HUES48 (cell line): ENCODE data around the gene KCNK10.

Experiments used
- H3K27ac ChIP-seq: one replicate; pipeline ENCODE4 v1.7.0; 2013; ENCODE audit warnings: low read depth, low read length, inconsistent platforms
- H3K27me3 ChIP-seq: 2 replicates; pipeline ENCODE4 v1.6.1; 2013; ENCODE audit warnings: mild to moderate bottlenecking, low read length; ENCODE audit not compliant: control insufficient read depth, insufficient read depth
- H3K36me3 ChIP-seq: 2 replicates; pipeline ENCODE4 v1.6.1; 2013; ENCODE audit warnings: low read length; ENCODE audit not compliant: control insufficient read depth, insufficient read depth
- H3K4me1 ChIP-seq: 2 replicates; pipeline ENCODE4 v1.6.1; 2013; ENCODE audit warnings: mild to moderate bottlenecking, low read length; ENCODE audit not compliant: control insufficient read depth, insufficient read depth
- H3K4me3 ChIP-seq: 2 replicates; pipeline ENCODE4 v1.5.1; 2013; ENCODE audit warnings: mild to moderate bottlenecking, low read depth, low read length
- H3K9ac ChIP-seq: 2 replicates; pipeline ENCODE4 v1.6.1; 2013; ENCODE audit warnings: mild to moderate bottlenecking, low read depth, low read length, moderate library complexity
- H3K9me3 ChIP-seq: 2 replicates; pipeline ENCODE4 v1.6.1; 2013; ENCODE audit warnings: low read length; ENCODE audit not compliant: control insufficient read depth, insufficient read depth

Gene KCNK10

DNA sequence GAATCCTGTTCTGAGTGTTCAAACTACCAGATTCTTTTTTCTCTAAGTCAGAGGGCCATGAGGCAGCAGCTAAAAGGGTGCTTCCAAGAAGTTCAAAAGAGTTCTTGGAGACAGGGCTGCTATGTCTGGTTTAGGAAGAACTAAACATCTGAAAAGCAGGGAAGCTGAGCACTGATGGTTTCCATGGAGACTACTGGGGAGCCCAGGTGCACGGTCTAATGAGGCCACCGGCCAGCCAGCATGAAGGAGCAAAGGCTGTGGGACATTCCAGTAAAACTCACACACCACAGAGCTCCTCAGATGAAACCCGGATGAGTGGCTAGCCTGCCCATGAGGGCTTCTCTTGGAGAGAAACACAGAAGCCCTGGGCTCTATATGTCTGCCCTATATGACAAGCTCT, 97.3 kb downstream of the KCNK10 start:
- H3K36me3 ChIP-seq = no peaks in the 10 kb centered on the region
- no peak overlapping the region for H3K27ac ChIP-seq
- H3K4me1 ChIP-seq = no peaks in the 10 kb centered on the region
- H3K27me3 ChIP-seq = no peaks in the 10 kb centered on the region
- H3K9me3 ChIP-seq = no peaks in the 10 kb centered on the region; the same call in 1 of the 2 replicates
- no peak overlapping the region for H3K9ac ChIP-seq
- no peak overlapping the region for H3K4me3 ChIP-seq

DNA sequence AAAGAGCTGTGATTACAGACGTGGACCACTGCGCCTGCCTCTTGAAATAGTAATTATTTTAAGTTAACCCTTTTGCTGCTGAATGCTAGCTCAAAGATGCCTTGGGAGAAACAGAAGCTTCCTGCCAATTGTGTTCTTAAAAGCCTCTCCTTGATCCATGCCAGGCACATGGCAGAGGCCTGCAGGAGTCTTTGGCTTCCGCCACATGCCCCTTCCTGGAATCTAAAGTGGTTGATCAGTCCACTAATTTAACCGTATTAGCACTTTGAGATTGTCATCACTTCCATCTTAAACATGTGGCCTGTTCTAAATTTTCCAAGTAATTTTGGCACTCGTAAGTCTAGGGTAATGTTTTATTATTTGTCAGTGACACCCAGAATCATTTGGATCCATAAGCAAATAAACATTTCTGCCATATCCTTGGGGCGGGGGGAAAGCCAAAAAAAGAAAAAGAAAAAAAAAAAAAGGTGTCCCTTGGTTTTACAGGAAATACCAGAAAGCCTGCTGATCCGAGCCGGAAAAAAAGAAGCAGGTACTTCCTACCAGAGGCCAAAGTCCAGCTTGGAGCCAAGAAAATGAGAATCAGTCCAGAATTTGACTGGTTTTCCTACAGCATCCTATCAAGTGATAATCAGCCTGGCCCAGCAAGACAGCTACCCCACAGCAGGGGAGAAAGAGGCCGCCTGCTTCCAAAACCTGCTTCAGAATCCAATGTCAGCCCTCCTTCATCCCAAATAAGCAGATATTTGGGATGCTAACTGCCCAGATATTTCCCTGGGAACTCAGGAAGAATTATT, 104.8 kb downstream of the KCNK10 start:
- H3K9ac ChIP-seq = no peak overlapping the region
- H3K4me3 ChIP-seq = no peak overlapping the region
- H3K36me3 ChIP-seq = no peaks in the 10 kb centered on the region
- H3K27ac ChIP-seq = no peak overlapping the region
- H3K27me3 ChIP-seq = no peaks in the 10 kb centered on the region
- no peaks in the 10 kb centered on the region; the same call in 1 of the 2 replicates for H3K9me3 ChIP-seq
- H3K4me1 ChIP-seq = no peaks in the 10 kb centered on the region

DNA sequence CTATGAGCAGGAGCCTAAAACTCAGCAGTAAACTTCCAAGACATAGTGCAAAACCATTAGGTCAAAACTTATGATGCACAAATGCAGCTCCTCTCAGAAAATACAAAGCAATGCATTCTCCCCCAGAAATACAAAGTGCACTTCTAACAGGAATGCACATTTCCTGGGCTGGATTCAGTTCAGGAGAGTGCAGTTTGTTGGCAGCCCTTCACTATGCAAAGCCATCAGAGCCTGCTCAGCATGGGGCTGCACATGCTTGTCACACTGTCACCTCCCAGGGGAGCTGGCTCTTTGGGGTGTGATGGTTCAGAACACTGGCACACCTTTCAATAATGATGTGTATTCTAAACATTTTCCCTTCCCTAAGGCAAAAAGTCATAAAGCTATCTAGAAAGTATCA, 110.4 kb downstream of the KCNK10 start:
- H3K36me3 ChIP-seq = no peaks in the 10 kb centered on the region
- no peak overlapping the region for H3K27ac ChIP-seq
- H3K4me1 ChIP-seq = no peaks in the 10 kb centered on the region
- no peak overlapping the region for H3K9ac ChIP-seq
- no peak overlapping the region for H3K4me3 ChIP-seq
- no peaks in the 10 kb centered on the region for H3K9me3 ChIP-seq
- no peaks in the 10 kb centered on the region for H3K27me3 ChIP-seq

DNA sequence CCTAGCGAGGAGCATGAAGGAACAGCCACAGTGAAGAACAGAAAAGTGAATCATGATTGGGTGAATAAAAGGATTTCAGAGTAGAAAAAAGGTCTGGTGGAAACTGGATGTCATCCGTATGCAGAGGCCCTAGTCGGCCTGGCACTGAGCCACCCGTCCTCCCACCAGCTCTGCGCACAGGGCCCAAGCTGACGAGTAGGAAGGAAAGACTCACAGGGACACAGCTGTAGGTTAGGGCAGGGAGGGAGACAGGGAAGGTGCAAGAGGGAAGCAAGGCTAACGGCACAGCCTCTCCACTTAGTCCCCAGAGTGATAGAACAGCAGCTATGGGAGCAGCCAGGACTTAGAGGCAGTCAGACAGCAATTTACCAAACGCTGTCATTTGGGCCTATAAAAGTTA, 112.6 kb downstream of the KCNK10 start:
- no peak overlapping the region for H3K9ac ChIP-seq
- H3K4me3 ChIP-seq = no peak overlapping the region
- H3K9me3 ChIP-seq = no peaks in the 10 kb centered on the region
- no peaks in the 10 kb centered on the region for H3K4me1 ChIP-seq
- H3K27ac ChIP-seq = no peak overlapping the region
- no peaks in the 10 kb centered on the region for H3K36me3 ChIP-seq
- H3K27me3 ChIP-seq = no peaks in the 10 kb centered on the region

GRCh38 chr14:88209273-88209672, 113.8 kb downstream of the KCNK10 start:
- Histone ChIP-seq H3K36me3 (no peaks in the 10 kb centered on the region), H3K4me1 (no peaks in the 10 kb centered on the region), H3K9ac (no peak overlapping the region), H3K27ac (no peak overlapping the region), H3K27me3 (no peaks in the 10 kb centered on the region), H3K4me3 (no peak overlapping the region), H3K9me3 (no peaks in the 10 kb centered on the region)

- no peak overlapping the region for H3K4me3 ChIP-seq
- H3K36me3 ChIP-seq = no peaks in the 10 kb centered on the region
- H3K4me1 ChIP-seq = no peaks in the 10 kb centered on the region
- no peaks in the 10 kb centered on the region for H3K9me3 ChIP-seq
- H3K27me3 ChIP-seq = no peaks in the 10 kb centered on the region
- H3K9ac ChIP-seq = no peak overlapping the region
- H3K27ac ChIP-seq = no peak overlapping the region
Measured at GRCh38 chr14:88208858-88209257, 114.2 kb downstream of the KCNK10 start.

DNA sequence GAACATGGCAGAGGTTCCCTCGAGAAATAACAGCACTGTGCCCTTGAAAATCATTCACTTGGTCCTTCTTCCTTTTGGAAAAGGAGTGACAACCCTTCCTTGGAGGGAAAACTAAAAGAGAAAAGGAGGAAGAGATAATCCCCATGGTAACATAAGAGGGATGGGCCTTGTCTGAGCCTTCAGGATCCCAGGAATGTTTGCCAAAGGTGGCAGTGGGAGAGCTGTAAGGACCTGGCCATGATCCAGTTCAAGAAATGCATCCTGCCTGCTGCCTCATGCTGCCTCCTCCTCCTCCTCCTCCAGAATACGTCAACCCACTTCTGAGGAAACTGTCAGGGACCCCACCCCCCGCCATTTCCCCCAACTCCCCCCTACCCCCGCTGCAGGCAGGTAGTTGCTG, 118.8 kb downstream of the KCNK10 start:
- no peaks in the 10 kb centered on the region for H3K4me1 ChIP-seq
- H3K9ac ChIP-seq = no peak overlapping the region
- H3K9me3 ChIP-seq = no peaks in the 10 kb centered on the region
- no peaks in the 10 kb centered on the region for H3K36me3 ChIP-seq
- H3K27ac ChIP-seq = no peak overlapping the region
- H3K27me3 ChIP-seq = no peaks in the 10 kb centered on the region
- H3K4me3 ChIP-seq = no peak overlapping the region

DNA sequence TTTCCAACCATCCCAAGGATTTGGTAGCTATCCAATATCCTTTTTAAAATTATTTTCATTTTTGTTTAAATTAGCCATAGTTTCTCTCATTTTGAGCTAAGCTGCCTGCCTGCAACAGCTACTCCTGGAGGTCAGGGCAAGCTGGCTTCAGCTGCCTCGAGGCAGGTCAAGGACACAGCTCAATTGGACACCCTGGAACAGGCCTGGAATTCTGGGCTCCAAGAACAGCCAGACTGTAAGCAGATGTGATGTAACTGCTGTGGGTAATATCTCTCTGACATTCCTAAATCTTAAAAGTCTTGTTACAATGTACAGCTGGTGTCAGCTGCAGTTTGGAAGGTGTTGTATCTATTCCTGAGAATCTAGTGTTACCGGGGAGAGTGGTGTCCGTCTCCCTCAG, 119.8 kb downstream of the KCNK10 start:
- Histone ChIP-seq H3K27ac (no peak overlapping the region), H3K4me3 (no peak overlapping the region), H3K36me3 (no peaks in the 10 kb centered on the region), H3K9me3 (no peaks in the 10 kb centered on the region), H3K4me1 (no peaks in the 10 kb centered on the region), H3K9ac (no peak overlapping the region), H3K27me3 (no peaks in the 10 kb centered on the region)

DNA sequence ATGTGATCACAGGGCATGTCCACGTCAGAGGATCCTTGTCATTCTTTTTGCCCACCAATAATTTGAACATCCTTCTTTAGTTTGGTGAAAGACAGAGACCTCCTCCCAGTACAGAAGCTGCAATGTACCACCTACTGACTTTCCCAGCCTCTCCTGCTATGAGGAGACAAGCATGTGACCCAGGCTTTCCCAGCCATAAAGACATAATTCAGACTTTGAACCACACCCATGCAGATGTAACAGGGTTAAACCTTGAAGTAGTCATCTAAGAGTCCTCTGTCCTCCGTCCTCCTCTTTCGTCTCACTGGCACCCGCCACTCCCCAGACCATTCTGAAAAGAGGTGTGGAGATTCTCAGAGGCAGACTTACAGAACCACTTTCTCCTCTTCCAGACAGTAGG, 120.8 kb downstream of the KCNK10 start:
- H3K4me1 ChIP-seq = no peaks in the 10 kb centered on the region

GRCh38 chr14:88201851-88202250, 121.2 kb downstream of the KCNK10 start:
- Histone ChIP-seq H3K36me3 (no peaks in the 10 kb centered on the region), H3K27ac (no peak overlapping the region), H3K27me3 (no peaks in the 10 kb centered on the region), H3K9ac (no peak overlapping the region), H3K9me3 (no peaks in the 10 kb centered on the region), H3K4me3 (no peak overlapping the region), H3K4me1 (no peaks in the 10 kb centered on the region)

More for the DNA sequence above, 120.8 kb downstream of the KCNK10 start:
- Histone ChIP-seq H3K27ac (no peak overlapping the region), H3K27me3 (no peaks in the 10 kb centered on the region), H3K4me3 (no peak overlapping the region), H3K9me3 (no peaks in the 10 kb centered on the region), H3K36me3 (no peaks in the 10 kb centered on the region), H3K9ac (no peak overlapping the region)

- Histone ChIP-seq H3K27me3 (no peaks in the 10 kb centered on the region), H3K27ac (no peak overlapping the region), H3K4me3 (no peak overlapping the region), H3K36me3 (no peaks in the 10 kb centered on the region), H3K9ac (no peak overlapping the region), H3K4me1 (peaks cover 10% of the 10 kb centered on the region), H3K9me3 (no peaks in the 10 kb centered on the region)
Measured at GRCh38 chr14:88199882-88200281, 123.2 kb downstream of the KCNK10 start.
